CD14-positive monocyte (primary cell): Measurements from ENCODE around the gene CEBPB. TPM values are rescaled to one million over a fixed set of nuclear protein-coding genes. Genes with fewer than 3 reads are reported as not detected.

ENCODE experiments used
- DNase-seq, 3 donors: peaks; one replicate each; pipeline ENCODE4 v3.0.0-alpha.2; 2011 to 2022
- H2AFZ ChIP-seq: 2 replicates; pipeline ENCODE4 v1.6.0; 2012; ENCODE audit warnings: mild to moderate bottlenecking, low read depth, low read length, inconsistent platforms; ENCODE audit not compliant: insufficient read depth, poor library complexity, severe bottlenecking
- H3K27ac ChIP-seq, 2 donors: 1 replicate in 1 of 2; 2 replicates in 1 of 2; pipeline ENCODE4 v1.5.1; 2012 to 2013; ENCODE audit warnings: low read length in 2 of 2, control low read depth in 1 of 2, inconsistent platforms in 1 of 2, low read depth in 1 of 2, mild to moderate bottlenecking in 1 of 2
- H3K27me3 ChIP-seq, 2 donors: one replicate each; pipeline versions ENCODE4 v1.6.0 to v1.6.1; 2011 to 2013; ENCODE audit warnings: low read length in 2 of 2; ENCODE audit not compliant: control insufficient read depth in 2 of 2, insufficient read depth in 2 of 2
- H3K36me3 ChIP-seq, 2 donors: replicated peaks in 1 of 2; 1 replicate in 1 of 2; 2 replicates in 1 of 2; pipeline versions ENCODE4 v1.5.1 to v1.6.1; 2012 to 2013; ENCODE audit warnings: low read length in 2 of 2, control low read depth in 1 of 2, inconsistent platforms in 1 of 2, mild to moderate bottlenecking in 1 of 2; ENCODE audit not compliant: insufficient read depth in 2 of 2, control insufficient read depth in 1 of 2
- H3K4me1 ChIP-seq, 2 donors: 1 replicate in 1 of 2; 2 replicates in 1 of 2; pipeline versions ENCODE4 v1.5.1 to v1.6.1; 2012 to 2013; ENCODE audit warnings: low read length in 2 of 2, control low read depth in 1 of 2, inconsistent platforms in 1 of 2, mild to moderate bottlenecking in 1 of 2, moderate library complexity in 1 of 2; ENCODE audit not compliant: insufficient read depth in 2 of 2, control insufficient read depth in 1 of 2
- H3K4me2 ChIP-seq: replicated peaks from 2 replicates; pipeline ENCODE3; 2012; ENCODE audit warnings: low read length, moderate library complexity, mild to moderate bottlenecking; ENCODE audit not compliant: poor library complexity, severe bottlenecking; ENCODE audit errors: extremely low read depth
- H3K4me3 ChIP-seq, 3 experiments: fragments of 200-600 bp in 1 of 3; sonication (generic) in 1 of 3; replicated peaks in 1 of 3; 1 replicate in 2 of 3; 2 replicates in 1 of 3; pipeline ENCODE4 v1.5.1; 2011 to 2013; ENCODE audit warnings: low read length in 3 of 3, mild to moderate bottlenecking in 3 of 3, control low read depth in 2 of 3, low read depth in 2 of 3, inconsistent platforms in 1 of 3, moderate library complexity in 1 of 3
- H3K79me2 ChIP-seq: 2 replicates; pipeline ENCODE4 v1.6.0; 2012; ENCODE audit warnings: mild to moderate bottlenecking, control low read depth, inconsistent platforms, low read length, moderate library complexity; ENCODE audit not compliant: insufficient read depth
- H3K9ac ChIP-seq: 2 replicates; pipeline ENCODE4 v1.6.0; 2017; ENCODE audit warnings: low read length, mild to moderate bottlenecking; ENCODE audit not compliant: insufficient read depth, poor library complexity, severe bottlenecking
- H3K9me3 ChIP-seq, 2 donors: replicated peaks in 1 of 2; 1 replicate in 1 of 2; 2 replicates in 1 of 2; pipeline versions ENCODE4 v1.5.1 to v1.6.1; 2012 to 2013; ENCODE audit warnings: low read length in 2 of 2, control low read depth in 1 of 2; ENCODE audit not compliant: control insufficient read depth in 1 of 2, insufficient read depth in 1 of 2
- H4K20me1 ChIP-seq: 2 replicates; pipeline ENCODE4 v1.6.0; 2012; ENCODE audit warnings: mild to moderate bottlenecking, low read length, control low read depth, moderate library complexity; ENCODE audit not compliant: insufficient read depth
- H3K27ac Mint-ChIP-seq, 7 donors: one replicate each; pipeline ENCODE4 v1.8.0; 2020; ENCODE audit warnings: mild to moderate bottlenecking in 7 of 7, mixed read lengths in 7 of 7, moderate library complexity in 6 of 7, inconsistent platforms in 2 of 7
- H3K27me3 Mint-ChIP-seq, 3 donors: one replicate each; pipeline ENCODE4 v1.8.0; 2021 to 2022; ENCODE audit warnings: low read depth in 3 of 3, mild to moderate bottlenecking in 3 of 3, mixed read lengths in 3 of 3, moderate library complexity in 3 of 3, inconsistent platforms in 1 of 3
- H3K36me3 Mint-ChIP-seq, 2 donors: one replicate each; pipeline ENCODE4 v1.8.0; 2020; ENCODE audit warnings: mixed read lengths in 2 of 2, inconsistent platforms in 1 of 2, mild to moderate bottlenecking in 1 of 2
- H3K4me1 Mint-ChIP-seq: one replicate; pipeline ENCODE4 v1.8.0; 2020; ENCODE audit warnings: mild to moderate bottlenecking, mixed read lengths
- H3K4me3 Mint-ChIP-seq, 2 donors: one replicate each; pipeline ENCODE4 v1.8.0; 2020; ENCODE audit warnings: mild to moderate bottlenecking in 2 of 2, mixed read lengths in 2 of 2, moderate library complexity in 1 of 2
- H3K9me3 Mint-ChIP-seq, 7 donors: one replicate each; pipeline ENCODE4 v1.8.0; 2020 to 2022; ENCODE audit warnings: mixed read lengths in 7 of 7, mild to moderate bottlenecking in 6 of 7, moderate library complexity in 6 of 7, inconsistent platforms in 2 of 7
- CTCF ChIP-seq: fragments of 200-600 bp; IDR thresholded peaks from one replicate; pipeline ENCODE4 v1.8.0; 2022; ENCODE audit warnings: antibody characterized with exemption, mild to moderate bottlenecking
- WGBS: methylation state at CpG from one replicate; pipeline ENCODE4 v1.1.5; 2013; ENCODE audit warnings: missing lambda C conversion rate; ENCODE audit not compliant: insufficient coverage; 5-methylcytosine and 5-hydroxymethylcytosine counted together
- intact Hi-C, 2 donors: fragments of 100-400 bp; cut with micrococcal nuclease; formaldehyde crosslinking; loops; one replicate each; pipeline versions ENCODE4 v1.15.0 to v1.15.1; 2023
- polyA plus RNA-seq, 3 donors: library from polyadenylated mRNA; depleted of rRNA in 1 of 3; unstranded in 2 of 3; stranded (reverse) in 1 of 3; fragments of 300-500 nt in 2 of 3; fragments of >200 nt in 1 of 3; fragmentation: Illumina TruSeq in 2 of 3; gene quantifications; 1 replicate in 2 of 3; 2 replicates in 1 of 3; pipeline ENCODE4 v1.2.3, GENCODE V29; 2012 to 2021

The CEBPB gene
- polyA plus RNA-seq, 3 donors = 52.4 to 445 (median 80.8) TPM

- Histone ChIP-seq H3K79me2 (peaks cover 7% of the 10 kb centered on the region), H3K9ac (no peak overlapping the region), H3K4me2 (peak overlapping the region; percentile 61), H3K27ac (peak overlapping the region; percentile 88 to 97), H3K36me3 (no peaks in the 10 kb centered on the region), H2AFZ (peak overlapping the region; percentile 49), H3K9me3 (peaks cover 0 to 12% of the 10 kb centered on the region in 2 donors), H4K20me1 (no peaks in the 10 kb centered on the region), H3K4me3 (peak overlapping the region in 1 of 3 experiments; percentile 46), H3K27me3 (no peaks in the 10 kb centered on the region), H3K4me1 (peaks cover 97 to 100% of the 10 kb centered on the region in 2 donors)
- peak overlapping the region in 1 of 2 donors; percentile 39 for H3K4me3 Mint-ChIP-seq
- H3K36me3 Mint-ChIP-seq = peaks cover 6 to 8% of the 10 kb centered on the region in 2 donors
- peaks cover 4 to 14% (median 11%) of the 10 kb centered on the region in 7 donors for H3K9me3 Mint-ChIP-seq
- H3K4me1 Mint-ChIP-seq = peaks cover 93% of the 10 kb centered on the region
- TF ChIP-seq CTCF = no peak
- WGBS = 62% methylated on average over 13 of the region's 28 CpGs
- no peak for DNase-seq
- peaks cover 0 to 5% (median 0%) of the 10 kb centered on the region in 3 donors for H3K27me3 Mint-ChIP-seq
- intact Hi-C loops = loop anchor here in 1 of 2 donors (2.0 kb wide), 1 partner anchor 37 kb away; no protein-coding TSS in a partner anchor
- H3K27ac Mint-ChIP-seq = peak overlapping the region; percentile 97 to 99 (median 99)
Observed at GRCh38 chr20:50223039-50224005, 32.7 kb downstream of the CEBPB start.

- no peak for DNase-seq
- Mint-ChIP-seq H3K36me3 (peaks cover 6 to 8% of the 10 kb centered on the region in 2 donors), H3K9me3 (peaks cover 4 to 14% (median 11%) of the 10 kb centered on the region in 7 donors), H3K4me1 (peaks cover 93% of the 10 kb centered on the region), H3K4me3 (no peak overlapping the region), H3K27me3 (peaks cover 0 to 2% (median 0%) of the 10 kb centered on the region in 3 donors), H3K27ac (peak overlapping the region; percentile 84 to 99 (median 99))
- Histone ChIP-seq H3K36me3 (no peaks in the 10 kb centered on the region), H3K9me3 (peaks cover 0 to 12% of the 10 kb centered on the region in 2 donors), H3K9ac (peak overlapping the region; percentile 17), H3K4me2 (peak overlapping the region; percentile 7), H3K27me3 (no peaks in the 10 kb centered on the region), H2AFZ (no peak overlapping the region), H4K20me1 (no peaks in the 10 kb centered on the region), H3K79me2 (peaks cover 7% of the 10 kb centered on the region), H3K4me3 (peak overlapping the region in 1 of 3 experiments; percentile 46), H3K4me1 (peaks cover 99 to 100% of the 10 kb centered on the region in 2 donors), H3K27ac (peak overlapping the region; percentile 88 to 97)
- WGBS = no CpG with 5 or more reads among the region's 1 CpG
- intact Hi-C loops = loop anchor here in 1 of 2 donors (2.0 kb wide), 1 partner anchor 37 kb away; no protein-coding TSS in a partner anchor
- no peak for TF ChIP-seq CTCF
Observed at GRCh38 chr20:50224052-50224451, 33.4 kb downstream of the CEBPB start.
